ENCODE measurements around the gene WDR37. TPM values are rescaled to one million over a fixed set of nuclear protein-coding genes. Genes with fewer than 3 reads are reported as not detected.

WDR37 gene
- total and polyA plus RNA-seq, 2 donors from 2014 or later: 6.0 to 23.5 TPM

GRCh38 chr10:1180836-1181235 lies 124.7 kb downstream of the WDR37 start:
- Histone ChIP-seq H3K4me1 (ENCODE audit: control insufficient read depth in 2 of 3, insufficient read depth in 2 of 3, low read depth in 1 of 3, low read length in 3 of 3) (no peaks in the 10 kb centered on the region), H3K27ac (ENCODE audit: low read depth in 2 of 2, low read length in 2 of 2) (no peak overlapping the region), H3K27me3 (ENCODE audit: control insufficient read depth, insufficient read depth, low read length) (no peaks in the 10 kb centered on the region), H3K9ac (ENCODE audit: low read length in 3 of 3) (no peak overlapping the region), H3K36me3 (ENCODE audit: control insufficient read depth in 2 of 3, insufficient read depth in 3 of 3, low read length in 3 of 3) (no peaks in the 10 kb centered on the region), H3K4me3 (ENCODE audit: low read length in 3 of 3) (no peak overlapping the region), H3K9me3 (ENCODE audit: control insufficient read depth in 2 of 3, insufficient read depth in 1 of 3, low read length in 3 of 3) (no peaks in the 10 kb centered on the region)
- intact Hi-C loops (cut with DNase I): no loop called here
- DNase-seq: no peak
- FAIRE-seq: no peak
- no peak for TF ChIP-seq CTCF (IDR thresholded peaks at IDR 0.05; ENCODE audit: borderline replicate concordance, extremely low read depth, insufficient read depth)

Other genes starting within 250 kb of the WDR37 start
- gene LARP4B, start 124.7 kb upstream of the WDR37 start, total RNA-seq: 96.6 TPM
- 12.9 TPM for gene LARP4B, start 124.7 kb upstream of the WDR37 start, polyA plus RNA-seq (ENCODE audit: insufficient read depth, low read depth, low replicate concordance)
- gene GTPBP4, start 68.0 kb upstream of the WDR37 start, total RNA-seq: 37.1 TPM
- 18.9 TPM for gene GTPBP4, start 68.0 kb upstream of the WDR37 start, polyA plus RNA-seq (ENCODE audit: insufficient read depth, low read depth, low replicate concordance)
- not detected for gene IDI2, start 30.5 kb upstream of the WDR37 start, total RNA-seq
- not detected for gene IDI2, start 30.5 kb upstream of the WDR37 start, polyA plus RNA-seq (ENCODE audit: insufficient read depth, low read depth, low replicate concordance)
- gene IDI1, start 7.3 kb upstream of the WDR37 start, total RNA-seq: 27.5 TPM
- gene IDI1, start 7.3 kb upstream of the WDR37 start, polyA plus RNA-seq (ENCODE audit: insufficient read depth, low read depth, low replicate concordance): 59.7 TPM

All from kidney (tissue), 14 donors.